SH-SY5Y (cell line): ENCODE measurements around the gene PLXDC2.

Experiments used
- GATA2 ChIP-seq: IDR thresholded peaks from 2 replicates; pipeline ENCODE4 v1.6.1; 2011; ENCODE audit warnings: mild to moderate bottlenecking, low read depth, low read length
- GATA3 ChIP-seq: IDR thresholded peaks from 2 replicates; pipeline ENCODE4 v1.6.1; 2011; ENCODE audit warnings: low read depth, mild to moderate bottlenecking, low read length, moderate library complexity

- no peak for TF ChIP-seq GATA2
- no peak for TF ChIP-seq GATA3
These were observed 231.9 kb downstream of the PLXDC2 start for GRCh38 chr10:20048161-20048560.
